Caco-2 (cell line): Measurements from ENCODE around the gene TRIM46. TPM values are rescaled to one million over a fixed set of nuclear protein-coding genes. Genes with fewer than 3 reads are reported as not detected.

Source experiments
- BruUV-seq: library from RNA; stranded (reverse); fragments of 400-500 nt; replicated peaks from 2 replicates; lab custom pipeline; 2021; lab: Mats Ljungman, UMichigan
- CTCF ChIA-PET: fragments of 300-600 bp; sonication (Branson Sonifier 250); formaldehyde crosslinking; loops from one replicate; lab custom pipeline; 2022; ENCODE audit warnings: antibody characterized with exemption; lab: Charles Lee
- POLR2A ChIA-PET: fragments of 300-600 bp; sonication (Branson Sonifier 250); formaldehyde crosslinking; loops from one replicate; lab custom pipeline; 2022; ENCODE audit warnings: antibody characterized with exemption; lab: Charles Lee
- DNase-seq, 2 experiments: peaks; one replicate each; pipeline versions ENCODE4 v3.0.0 to v3.0.0-alpha.2; 2020 to 2022
- H3K27me3 ChIP-seq: replicated peaks from 2 replicates; pipeline ENCODE4 v1.6.0; 2011; ENCODE audit warnings: low read length; ENCODE audit not compliant: control insufficient read depth, insufficient read depth
- H3K36me3 ChIP-seq: 2 replicates; pipeline ENCODE4 v1.5.1; 2011; ENCODE audit warnings: low read length; ENCODE audit not compliant: control insufficient read depth, insufficient read depth
- H3K4me1 ChIP-seq: fragments of 250-450 bp; sonication (Bioruptor Pico); 2 replicates; pipeline ENCODE4 v1.5.1; 2020; ENCODE audit warnings: mild to moderate bottlenecking
- H3K4me3 ChIP-seq: 2 replicates; pipeline ENCODE4 v1.5.1; 2011; ENCODE audit warnings: low read depth, mild to moderate bottlenecking, control low read depth, low read length
- H3K9me3 ChIP-seq: fragments of 250-450 bp; sonication (Bioruptor Pico); 2 replicates; pipeline ENCODE4 v1.5.1; 2020; ENCODE audit warnings: mild to moderate bottlenecking, moderate library complexity
- H3K27ac Mint-ChIP-seq: one replicate; pipeline ENCODE4 v1.8.0; 2022; ENCODE audit warnings: mixed read lengths; ENCODE audit not compliant: unreplicated experiment
- H3K27me3 Mint-ChIP-seq: one replicate; pipeline ENCODE4 v1.8.0; 2022; ENCODE audit warnings: mixed read lengths; ENCODE audit not compliant: insufficient read depth, unreplicated experiment
- H3K36me3 Mint-ChIP-seq: one replicate; pipeline ENCODE4 v1.8.0; 2022; ENCODE audit warnings: mild to moderate bottlenecking, mixed read lengths; ENCODE audit not compliant: insufficient read depth, unreplicated experiment
- H3K4me1 Mint-ChIP-seq: one replicate; pipeline ENCODE4 v1.8.0; 2022; ENCODE audit warnings: low read depth, mixed read lengths; ENCODE audit not compliant: unreplicated experiment
- H3K4me3 Mint-ChIP-seq: one replicate; pipeline ENCODE4 v1.8.0; 2022; ENCODE audit warnings: mild to moderate bottlenecking, moderate library complexity, mixed read lengths; ENCODE audit not compliant: unreplicated experiment
- H3K9me3 Mint-ChIP-seq: one replicate; pipeline ENCODE4 v1.8.0; 2022; ENCODE audit warnings: mixed read lengths; ENCODE audit not compliant: unreplicated experiment
- CTCF ChIP-seq, 2 experiments: fragments of 200-600 bp in 1 of 2; IDR thresholded peaks; 1 replicate in 1 of 2; 2 replicates in 1 of 2; pipeline versions ENCODE4 v1.5.1 to v1.8.0; 2011 to 2022; ENCODE audit warnings: antibody characterized with exemption in 1 of 2, control low read depth in 1 of 2, inconsistent platforms in 1 of 2, low read depth in 1 of 2, low read length in 1 of 2, mild to moderate bottlenecking in 1 of 2, moderate library complexity in 1 of 2; ENCODE audit not compliant: insufficient read depth in 1 of 2, severe bottlenecking in 1 of 2, unreplicated experiment in 1 of 2
- intact Hi-C: fragments of 100-400 bp; cut with micrococcal nuclease; formaldehyde crosslinking; loops from one replicate; pipeline ENCODE4 v1.10.0; 2022; ENCODE audit not compliant: unreplicated experiment
- total RNA-seq: library from RNA; stranded (reverse); gene quantifications from 2 replicates; pipeline ENCODE4 v1.2.3, GENCODE V29; 2022

The TRIM46 gene
- total RNA-seq, 1 experiment from 2014 or later: 0.11 TPM

- Mint-ChIP-seq H3K27me3 (no peaks in the 10 kb centered on the region), H3K4me3 (no peak overlapping the region), H3K9me3 (no peaks in the 10 kb centered on the region), H3K27ac (no peak overlapping the region), H3K36me3 (peaks cover 26% of the 10 kb centered on the region), H3K4me1 (peaks cover 11% of the 10 kb centered on the region)
- POLR2A ChIA-PET: interaction anchor here (0.6 kb wide), 1 partner anchor 78 kb away, joined by 3 read pairs; no protein-coding TSS in a partner anchor
- Histone ChIP-seq H3K4me3 (no peak overlapping the region), H3K27me3 (no peaks in the 10 kb centered on the region), H3K9me3 (no peaks in the 10 kb centered on the region), H3K36me3 (no peaks in the 10 kb centered on the region), H3K4me1 (peaks cover 11% of the 10 kb centered on the region; the same call in 1 of the 2 replicates)
- DNase-seq: no peak
- CTCF ChIA-PET: interaction anchor here (0.7 to 1.4 kb wide), 2 partner anchors 78 to 110 kb away, joined by 3 to 6 read pairs; no protein-coding TSS in a partner anchor
- TF ChIP-seq CTCF (IDR thresholded peaks at IDR 0.05; ENCODE audit: insufficient read depth in 1 of 2, low read depth in 1 of 2, low read length in 1 of 2, severe bottlenecking in 1 of 2, unreplicated experiment in 1 of 2): no peak
- no TSS peak for BruUV-seq
- intact Hi-C loops: no loop called here
These were observed 4.1 kb upstream of the TRIM46 start for GRCh38 chr1:155169541-155169940.

GRCh38 chr1:155170101-155170785 is 3.4 kb upstream of the TRIM46 start:
- Mint-ChIP-seq H3K4me1 (peaks cover 11% of the 10 kb centered on the region), H3K36me3 (peaks cover 26% of the 10 kb centered on the region), H3K27ac (no peak overlapping the region), H3K27me3 (no peaks in the 10 kb centered on the region), H3K9me3 (no peaks in the 10 kb centered on the region), H3K4me3 (peak overlapping the region; percentile 23)
- no peak for TF ChIP-seq CTCF (IDR thresholded peaks at IDR 0.05; ENCODE audit: insufficient read depth in 1 of 2, low read depth in 1 of 2, low read length in 1 of 2, severe bottlenecking in 1 of 2, unreplicated experiment in 1 of 2)
- intact Hi-C loops: no loop called here
- ChIA-PET POLR2A (no interaction called here), CTCF (interaction anchor here (0.6 to 1.4 kb wide), 3 partner anchors 22 to 119 kb away, joined by 4 to 6 read pairs (median 6); no protein-coding TSS in a partner anchor)
- BruUV-seq: no TSS peak
- no peaks in the 10 kb centered on the region for H3K27me3 ChIP-seq
- peaks cover 11% of the 10 kb centered on the region; the same call in 1 of the 2 replicates for H3K4me1 ChIP-seq
- H3K4me3 ChIP-seq: no peak overlapping the region
- no peaks in the 10 kb centered on the region for H3K9me3 ChIP-seq
- H3K36me3 ChIP-seq: no peaks in the 10 kb centered on the region
- DNase-seq: no peak

- peaks cover 26% of the 10 kb centered on the region for H3K36me3 Mint-ChIP-seq
- H3K27me3 ChIP-seq: no peaks in the 10 kb centered on the region
- H3K27ac Mint-ChIP-seq: no peak overlapping the region
- peaks cover 11% of the 10 kb centered on the region; the same call in 1 of the 2 replicates for H3K4me1 ChIP-seq
- intact Hi-C loops: no loop called here
- peak overlapping the region; percentile 23 for H3K4me3 Mint-ChIP-seq
- no peak for DNase-seq
- no peaks in the 10 kb centered on the region for H3K9me3 Mint-ChIP-seq
- no peak for TF ChIP-seq CTCF (IDR thresholded peaks at IDR 0.05; ENCODE audit: insufficient read depth in 1 of 2, low read depth in 1 of 2, low read length in 1 of 2, severe bottlenecking in 1 of 2, unreplicated experiment in 1 of 2)
- no peak overlapping the region for H3K4me3 ChIP-seq
- ChIA-PET CTCF (interaction anchor here (0.6 to 0.8 kb wide), 3 partner anchors 23 to 120 kb away, joined by 4 to 6 read pairs (median 4); no protein-coding TSS in a partner anchor), POLR2A (no interaction called here)
- H3K9me3 ChIP-seq: no peaks in the 10 kb centered on the region
- no TSS peak for BruUV-seq
- no peaks in the 10 kb centered on the region for H3K36me3 ChIP-seq
- H3K4me1 Mint-ChIP-seq: peaks cover 11% of the 10 kb centered on the region
- H3K27me3 Mint-ChIP-seq: no peaks in the 10 kb centered on the region
These were observed 2.8 kb upstream of the TRIM46 start for GRCh38 chr1:155170806-155171205.
